ENCODE measurements around the gene MASP2. TPM values are rescaled to one million over a fixed set of nuclear protein-coding genes. Genes with fewer than 3 reads are reported as not detected.

MASP2 gene
- total and polyA plus RNA-seq, 2 of the 8 experiments (the other 6 are each of a cell fraction or from before 2014, with no cell fraction given): 0.54 to 1.2 TPM

DNA sequence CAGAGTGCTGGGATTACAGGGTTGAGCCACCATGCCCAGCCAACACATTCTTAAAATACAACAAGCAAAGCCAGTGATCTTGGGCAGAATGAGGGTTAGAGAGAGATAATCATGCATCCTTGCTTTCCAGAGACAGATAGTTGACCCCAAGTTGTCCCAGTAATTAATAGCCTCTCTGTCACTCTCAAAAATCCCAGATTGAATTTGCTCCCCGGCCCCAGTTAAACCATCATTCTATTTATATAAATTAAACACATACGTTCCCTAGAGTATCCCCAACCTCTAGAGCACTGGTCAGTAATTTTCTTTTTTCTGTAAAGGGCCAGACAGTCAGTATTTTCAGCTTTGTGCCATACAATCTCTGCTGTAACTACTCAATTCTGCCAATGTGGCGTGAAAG, 50.9 kb downstream of the MASP2 start:
- no peak overlapping the region for H3K4me2 ChIP-seq (ENCODE audit: insufficient read depth in 1 of 2, low read depth in 2 of 2, low read length in 2 of 2)
- H3K23me2 ChIP-seq (ENCODE audit: low read depth, low read length): no peaks in the 10 kb centered on the region
- no peak overlapping the region for H2BK15ac ChIP-seq (ENCODE audit: low read length)
- H4K8ac ChIP-seq (ENCODE audit: extremely low read depth, insufficient read depth, low read length): no peak overlapping the region
- H2BK5ac ChIP-seq (ENCODE audit: low read depth, low read length): no peak overlapping the region
- POLR2A ChIA-PET (ENCODE audit: partially characterized antibody): no interaction called here
- no peak overlapping the region for H3K4ac ChIP-seq (replicated peaks; ENCODE audit: insufficient read length, low read depth, low read length)
- 88% methylated on average over 3 of the region's 3 CpGs; no CpG with 5 or more reads in 1 of the 2 experiments for WGBS, 2 experiments (ENCODE audit: extremely low coverage in 1 of 2, insufficient coverage in 1 of 2, insufficient read length in 1 of 2, insufficient replicate concordance in 2 of 2, low coverage in 1 of 2, low lambda C conversion rate in 2 of 2, missing lambda C conversion rate in 1 of 2)
- no peaks in the 10 kb centered on the region for H3K4me1 ChIP-seq (replicated peaks in 1 of 4; ENCODE audit: control insufficient read depth in 3 of 4, insufficient read depth in 4 of 4, low read length in 3 of 4)
- no peak overlapping the region for H3K4me3 ChIP-seq (ENCODE audit: extremely low read depth in 1 of 4, insufficient read depth in 2 of 4, low read depth in 3 of 4, low read length in 4 of 4)
- no peak overlapping the region for H2AK5ac ChIP-seq (ENCODE audit: low read depth, low read length)
- no peak overlapping the region for H2BK20ac ChIP-seq (ENCODE audit: low read length)
- CTCF ChIA-PET (ENCODE audit: partially characterized antibody): interaction anchor here (0.6 to 1.3 kb wide), 2 partner anchors 36 to 74 kb away, joined by 4 read pairs; no protein-coding TSS in a partner anchor
- no peak overlapping the region for H3K23ac ChIP-seq (ENCODE audit: insufficient read length)
- H3K79me2 ChIP-seq (ENCODE audit: control insufficient read depth in 1 of 2, insufficient read depth in 2 of 2, low read length in 2 of 2): no peaks in the 10 kb centered on the region
- H3K9me3 ChIP-seq (ENCODE audit: insufficient read depth in 2 of 2, low read depth in 1 of 2, low read length in 1 of 2): no peaks in the 10 kb centered on the region
- H3K14ac ChIP-seq (ENCODE audit: insufficient read length): no peak overlapping the region
- no peaks in the 10 kb centered on the region for H4K20me1 ChIP-seq (replicated peaks in 1 of 2; ENCODE audit: control insufficient read depth in 1 of 2, insufficient read depth in 2 of 2, low read length in 2 of 2)
- no peak overlapping the region for H4K5ac ChIP-seq (ENCODE audit: insufficient read length, low read depth, low read length)
- no peak overlapping the region for H2AFZ ChIP-seq (ENCODE audit: low read length)
- H2BK120ac ChIP-seq (replicated peaks; ENCODE audit: low read depth, low read length): no peak overlapping the region
- DNase-seq (ENCODE audit: low read depth in 1 of 2, low spot score in 2 of 2): no peak
- H2BK12ac ChIP-seq (ENCODE audit: low read depth, low read length): no peak overlapping the region
- FAIRE-seq: no peak
- no peak overlapping the region for H3K9ac ChIP-seq (replicated peaks in 1 of 4; ENCODE audit: extremely low read depth in 1 of 4, low read depth in 3 of 4, low read length in 3 of 4)
- H3K27me3 ChIP-seq (replicated peaks in 1 of 4; ENCODE audit: control insufficient read depth in 3 of 4, extremely low read depth in 1 of 4, insufficient read depth in 3 of 4, low read length in 3 of 4): no peaks in the 10 kb centered on the region
- no peaks in the 10 kb centered on the region; a peak in 1 of 8 replicates for H3K36me3 ChIP-seq (ENCODE audit: control insufficient read depth in 2 of 4, insufficient read depth in 4 of 4, low read length in 3 of 4)
- H3K56ac ChIP-seq (replicated peaks; ENCODE audit: insufficient read length, low read depth, low read length): no peak overlapping the region
- H3K27ac ChIP-seq (ENCODE audit: low read depth, low read length): no peak overlapping the region
- H3K79me1 ChIP-seq (ENCODE audit: low read depth, low read length): no peaks in the 10 kb centered on the region
- H3K18ac ChIP-seq (ENCODE audit: extremely low read depth, low read length): no peak overlapping the region
- no peak overlapping the region for H4K91ac ChIP-seq (replicated peaks; ENCODE audit: insufficient read length, low read length)
- TF ChIP-seq BCL11A (IDR thresholded peaks at IDR 0.05; ENCODE audit: low read depth in 2 of 2, low read length in 2 of 2) (no peak), HDAC2 (IDR thresholded peaks at IDR 0.05; ENCODE audit: borderline replicate concordance in 1 of 2, low read depth in 2 of 2, low read length in 2 of 2) (no peak), SIX5 (IDR thresholded peaks at IDR 0.05; ENCODE audit: low read depth, low read length) (no peak), SRF (IDR thresholded peaks at IDR 0.05; ENCODE audit: low read depth, low read length) (no peak), BRCA1 (IDR thresholded peaks at IDR 0.05; ENCODE audit: low read depth, low read length) (no peak), EP300 (IDR thresholded peaks at IDR 0.05; ENCODE audit: borderline replicate concordance in 1 of 2, low read depth in 2 of 2, low read length in 2 of 2) (no peak), CHD1 (IDR thresholded peaks at IDR 0.05; ENCODE audit: low read depth, low read length) (no peak), KDM5A (IDR thresholded peaks at IDR 0.05; ENCODE audit: low read length) (no peak), JUN (IDR thresholded peaks at IDR 0.05; ENCODE audit: low read depth, low read length) (no peak), YY1 (IDR thresholded peaks at IDR 0.05; ENCODE audit: low read depth, low read length) (no peak), ZNF274 (IDR thresholded peaks at IDR 0.05; ENCODE audit: borderline replicate concordance, extremely low read depth, low read length) (no peak), CBX8 (IDR thresholded peaks at IDR 0.05; ENCODE audit: borderline replicate concordance, low read depth, low read length) (no peak), KDM1A (IDR thresholded peaks at IDR 0.05; ENCODE audit: borderline replicate concordance, low read length) (no peak), RXRA (IDR thresholded peaks at IDR 0.05; ENCODE audit: insufficient read depth, low read depth, low read length) (no peak), SP2 (IDR thresholded peaks at IDR 0.05; ENCODE audit: low read length) (no peak)
